ENCODE measurements around the gene GPR141.

Gene GPR141

DNA sequence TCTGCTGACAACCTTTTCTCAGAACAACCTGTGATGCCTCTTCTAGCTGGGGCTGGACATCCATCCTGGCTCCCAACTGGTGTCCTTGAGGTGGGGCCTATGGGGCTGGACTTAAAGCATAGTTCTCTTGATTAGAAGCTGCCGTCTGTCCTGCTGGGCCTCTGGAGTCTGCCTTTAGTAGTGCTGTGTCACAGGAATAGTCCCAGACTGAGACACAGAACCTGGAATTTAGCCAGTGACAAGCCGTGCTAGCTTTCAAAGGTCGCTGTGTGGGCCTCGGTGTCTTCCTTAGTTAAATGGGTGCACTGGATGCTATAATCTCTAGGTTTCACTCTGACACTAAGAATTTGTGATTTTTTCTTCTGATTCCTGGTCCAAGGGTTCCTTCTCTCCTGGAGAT lies 41.2 kb downstream of the GPR141 start:
- no peak overlapping the region for H3K4me3 ChIP-seq (ENCODE audit: low read depth, low read length)
- TF ChIP-seq, protein P1, sequence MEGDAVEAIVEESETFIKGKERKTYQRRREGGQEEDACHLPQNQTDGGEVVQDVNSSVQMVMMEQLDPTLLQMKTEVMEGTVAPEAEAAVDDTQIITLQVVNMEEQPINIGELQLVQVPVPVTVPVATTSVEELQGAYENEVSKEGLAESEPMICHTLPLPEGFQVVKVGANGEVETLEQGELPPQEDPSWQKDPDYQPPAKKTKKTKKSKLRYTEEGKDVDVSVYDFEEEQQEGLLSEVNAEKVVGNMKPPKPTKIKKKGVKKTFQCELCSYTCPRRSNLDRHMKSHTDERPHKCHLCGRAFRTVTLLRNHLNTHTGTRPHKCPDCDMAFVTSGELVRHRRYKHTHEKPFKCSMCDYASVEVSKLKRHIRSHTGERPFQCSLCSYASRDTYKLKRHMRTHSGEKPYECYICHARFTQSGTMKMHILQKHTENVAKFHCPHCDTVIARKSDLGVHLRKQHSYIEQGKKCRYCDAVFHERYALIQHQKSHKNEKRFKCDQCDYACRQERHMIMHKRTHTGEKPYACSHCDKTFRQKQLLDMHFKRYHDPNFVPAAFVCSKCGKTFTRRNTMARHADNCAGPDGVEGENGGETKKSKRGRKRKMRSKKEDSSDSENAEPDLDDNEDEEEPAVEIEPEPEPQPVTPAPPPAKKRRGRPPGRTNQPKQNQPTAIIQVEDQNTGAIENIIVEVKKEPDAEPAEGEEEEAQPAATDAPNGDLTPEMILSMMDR (IDR thresholded peaks at IDR 0.05; ENCODE audit: low read depth, low read length, missing control alignments) = no peak
- DNase-seq (ENCODE audit: low read depth) = no peak
- in situ Hi-C loops (cut with HindIII; ENCODE audit: low sequenced_read_pairs) = no loop called here

DNA sequence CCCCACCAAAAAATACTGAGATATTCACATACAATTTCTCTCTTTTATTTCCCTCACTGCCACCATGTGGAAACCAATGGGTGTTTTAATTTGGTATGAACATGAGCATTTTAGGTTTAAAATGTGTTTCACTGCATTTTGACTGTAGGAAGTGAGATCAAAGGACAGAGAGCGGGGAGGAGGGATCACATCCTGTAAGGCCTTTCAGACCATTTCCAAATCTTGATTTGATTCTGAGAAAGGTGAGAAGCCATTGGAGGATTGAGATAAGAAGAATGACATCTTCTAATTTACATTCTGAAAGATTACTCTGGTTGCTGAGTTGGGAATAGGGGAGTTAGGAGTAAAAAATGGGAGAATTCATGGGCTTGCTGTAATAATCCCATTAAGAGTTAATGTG lies 42.5 kb downstream of the GPR141 start:
- in situ Hi-C loops (cut with HindIII; ENCODE audit: low sequenced_read_pairs) = no loop called here
- DNase-seq (ENCODE audit: low read depth) = no peak
- no peak overlapping the region for H3K4me3 ChIP-seq (ENCODE audit: low read depth, low read length)
- TF ChIP-seq, protein P1 (IDR thresholded peaks at IDR 0.05; ENCODE audit: low read depth, low read length, missing control alignments) = no peak

GRCh38 chr7:37728747-37729146 lies 45.2 kb downstream of the GPR141 start:
- no peak overlapping the region for H3K4me3 ChIP-seq (ENCODE audit: low read depth, low read length)
- in situ Hi-C loops (cut with HindIII; ENCODE audit: low sequenced_read_pairs) = no loop called here
- DNase-seq (ENCODE audit: low read depth) = no peak
- TF ChIP-seq, protein P1 (IDR thresholded peaks at IDR 0.05; ENCODE audit: low read depth, low read length, missing control alignments) = no peak

DNA sequence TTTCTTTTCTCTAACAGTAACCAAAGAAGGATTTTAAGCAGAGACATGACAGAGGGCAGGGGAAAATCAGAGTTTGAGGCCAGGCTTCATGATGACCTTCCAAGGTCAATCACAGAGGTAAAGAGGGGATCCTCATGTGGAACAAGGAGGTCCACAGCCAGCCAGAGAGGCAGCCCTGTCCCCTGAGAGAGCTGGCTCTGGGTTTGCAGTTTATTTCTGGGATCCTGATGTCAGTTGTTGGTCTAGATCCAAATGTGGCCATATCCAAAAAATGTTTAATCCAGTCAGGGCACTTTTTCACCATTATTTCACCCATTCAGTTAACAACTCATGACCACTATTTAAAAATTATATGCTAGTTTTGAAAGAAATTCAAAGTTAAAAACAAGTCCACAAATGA lies 45.6 kb downstream of the GPR141 start:
- in situ Hi-C loops (cut with HindIII; ENCODE audit: low sequenced_read_pairs) = no loop called here
- H3K4me3 ChIP-seq (ENCODE audit: low read depth, low read length) = no peak overlapping the region
- no peak for DNase-seq (ENCODE audit: low read depth)
- TF ChIP-seq, protein P1 (IDR thresholded peaks at IDR 0.05; ENCODE audit: low read depth, low read length, missing control alignments) = no peak

- TF ChIP-seq, protein P1 (IDR thresholded peaks at IDR 0.05; ENCODE audit: low read depth, low read length, missing control alignments) = no peak
- in situ Hi-C loops (cut with HindIII; ENCODE audit: low sequenced_read_pairs) = no loop called here
- no peak for DNase-seq (ENCODE audit: low read depth)
- no peak overlapping the region for H3K4me3 ChIP-seq (ENCODE audit: low read depth, low read length)
Observed at GRCh38 chr7:37730501-37730900, 46.9 kb downstream of the GPR141 start.

GRCh38 chr7:37732253-37732652 lies 48.7 kb downstream of the GPR141 start:
- no peak overlapping the region for H3K4me3 ChIP-seq (ENCODE audit: low read depth, low read length)
- TF ChIP-seq, protein P1 (IDR thresholded peaks at IDR 0.05; ENCODE audit: low read depth, low read length, missing control alignments) = peak; percentile 8
- in situ Hi-C loops (cut with HindIII; ENCODE audit: low sequenced_read_pairs) = no loop called here
- DNase-seq (ENCODE audit: low read depth) = no peak

DNA sequence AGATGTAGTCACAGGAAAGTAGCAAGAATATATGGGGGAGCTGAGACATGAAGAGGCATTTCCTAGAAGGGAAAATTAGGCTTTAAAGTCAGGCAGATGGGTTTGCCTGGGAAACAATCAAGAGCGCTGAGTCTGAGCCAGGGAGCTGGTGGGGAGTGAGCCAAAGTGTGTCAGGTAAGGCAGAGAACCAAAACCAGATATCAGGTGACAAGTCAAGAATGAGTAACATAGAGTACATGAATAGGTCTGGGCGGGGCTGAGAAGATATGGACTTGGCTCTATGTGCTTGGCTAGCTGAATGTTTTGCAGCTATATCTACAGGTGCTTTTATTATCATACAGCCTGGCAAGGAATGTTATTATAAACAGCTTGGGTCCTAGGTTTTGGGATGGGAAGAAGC lies 49.3 kb downstream of the GPR141 start:
- DNase-seq (ENCODE audit: low read depth) = no peak
- TF ChIP-seq, protein P1 (IDR thresholded peaks at IDR 0.05; ENCODE audit: low read depth, low read length, missing control alignments) = no peak
- in situ Hi-C loops (cut with HindIII; ENCODE audit: low sequenced_read_pairs) = no loop called here
- no peak overlapping the region for H3K4me3 ChIP-seq (ENCODE audit: low read depth, low read length)

Data from astrocyte of the cerebellum (primary cell).